D721Med (cell line): ENCODE measurements around the gene TNFAIP1.

Source experiments
- DNase-seq: peaks from one replicate; pipeline ENCODE4 v3.0.0; 2011; ENCODE audit warnings: low spot score; ENCODE audit not compliant: insufficient read length
- FAIRE-seq: peaks from 2 replicates; lab custom pipeline; 2011; peaks lifted over from hg19 to GRCh38; lab: Jason Lieb, UNC
- CTCF ChIP-seq: IDR thresholded peaks from 2 replicates; pipeline ENCODE4 v1.5.1; 2012; ENCODE audit warnings: mild to moderate bottlenecking, control low read depth; ENCODE audit not compliant: insufficient read depth; ENCODE audit errors: missing control alignments

TNFAIP1 gene

GRCh38 chr17:28391401-28391800 is 55.8 kb downstream of the TNFAIP1 start:
- no peak for FAIRE-seq
- DNase-seq, result no peak
- TF ChIP-seq CTCF, result no peak

GRCh38 chr17:28392491-28392890 is 56.9 kb downstream of the TNFAIP1 start:
- FAIRE-seq (no peak), DNase-seq (no peak)
- no peak for TF ChIP-seq CTCF

GRCh38 chr17:28394337-28395116 is 59.0 kb downstream of the TNFAIP1 start:
- DNase-seq, result no peak
- no peak for TF ChIP-seq CTCF
- no peak for FAIRE-seq

GRCh38 chr17:28395426-28395825 is 59.9 kb downstream of the TNFAIP1 start:
- no peak for TF ChIP-seq CTCF
- no peak for FAIRE-seq
- DNase-seq, result no peak

- no peak for DNase-seq
- no peak for FAIRE-seq
- TF ChIP-seq CTCF, result no peak
Observed at GRCh38 chr17:28395968-28396367, 60.4 kb downstream of the TNFAIP1 start.
